Measurements from ENCODE around the gene RIOX2.

RIOX2 gene

GRCh38 chr3:97942801-97943546 is 29.3 kb downstream of the RIOX2 start:
- TF ChIP-seq, protein P1, sequence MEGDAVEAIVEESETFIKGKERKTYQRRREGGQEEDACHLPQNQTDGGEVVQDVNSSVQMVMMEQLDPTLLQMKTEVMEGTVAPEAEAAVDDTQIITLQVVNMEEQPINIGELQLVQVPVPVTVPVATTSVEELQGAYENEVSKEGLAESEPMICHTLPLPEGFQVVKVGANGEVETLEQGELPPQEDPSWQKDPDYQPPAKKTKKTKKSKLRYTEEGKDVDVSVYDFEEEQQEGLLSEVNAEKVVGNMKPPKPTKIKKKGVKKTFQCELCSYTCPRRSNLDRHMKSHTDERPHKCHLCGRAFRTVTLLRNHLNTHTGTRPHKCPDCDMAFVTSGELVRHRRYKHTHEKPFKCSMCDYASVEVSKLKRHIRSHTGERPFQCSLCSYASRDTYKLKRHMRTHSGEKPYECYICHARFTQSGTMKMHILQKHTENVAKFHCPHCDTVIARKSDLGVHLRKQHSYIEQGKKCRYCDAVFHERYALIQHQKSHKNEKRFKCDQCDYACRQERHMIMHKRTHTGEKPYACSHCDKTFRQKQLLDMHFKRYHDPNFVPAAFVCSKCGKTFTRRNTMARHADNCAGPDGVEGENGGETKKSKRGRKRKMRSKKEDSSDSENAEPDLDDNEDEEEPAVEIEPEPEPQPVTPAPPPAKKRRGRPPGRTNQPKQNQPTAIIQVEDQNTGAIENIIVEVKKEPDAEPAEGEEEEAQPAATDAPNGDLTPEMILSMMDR (IDR thresholded peaks at IDR 0.05; ENCODE audit: poor library complexity, severe bottlenecking): no peak
- Histone ChIP-seq H3K9me3 (ENCODE audit: severe bottlenecking) (no peaks in the 10 kb centered on the region), H3K27ac (ENCODE audit: poor library complexity, severe bottlenecking) (no peak overlapping the region), H3K36me3 (ENCODE audit: low read depth) (peaks cover 70% of the 10 kb centered on the region), H3K4me3 (ENCODE audit: severe bottlenecking) (no peak overlapping the region), H3K4me1 (ENCODE audit: insufficient read depth, poor library complexity, severe bottlenecking) (no peaks in the 10 kb centered on the region), H3K27me3 (ENCODE audit: insufficient read depth, poor library complexity, severe bottlenecking) (no peaks in the 10 kb centered on the region)
- ATAC-seq (ENCODE audit: low read depth) (no peak), DNase-seq (ENCODE audit: low spot score) (no peak)

DNA sequence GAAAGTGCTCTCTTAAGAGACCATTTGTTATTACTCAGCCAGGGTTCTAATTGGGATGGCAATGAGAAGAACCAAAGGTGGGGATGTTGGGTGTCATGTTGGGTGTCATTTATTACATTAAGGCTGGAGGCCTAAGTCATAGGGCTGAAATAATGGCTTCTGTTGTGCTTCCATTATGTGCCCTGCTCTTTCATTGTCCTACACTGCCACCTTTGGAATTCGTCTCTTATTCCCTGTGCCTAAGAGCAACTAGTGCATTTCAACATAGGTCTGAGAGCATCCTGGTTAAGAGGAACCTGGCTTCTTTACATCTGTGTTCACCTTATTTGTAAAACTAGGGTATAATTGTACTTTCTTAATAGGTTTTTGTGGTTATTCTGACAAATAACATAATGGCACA is 32.2 kb downstream of the RIOX2 start:
- ATAC-seq (ENCODE audit: low read depth): peak; percentile 70; the same call in 2 of the 3 replicates
- TF ChIP-seq, protein P1 (IDR thresholded peaks at IDR 0.05; ENCODE audit: poor library complexity, severe bottlenecking): peak; percentile 25
- H3K27ac ChIP-seq (ENCODE audit: poor library complexity, severe bottlenecking): no peak overlapping the region
- no peak for DNase-seq (ENCODE audit: low spot score)
- H3K36me3 ChIP-seq (ENCODE audit: low read depth): peaks cover 47% of the 10 kb centered on the region
- no peaks in the 10 kb centered on the region for H3K27me3 ChIP-seq (ENCODE audit: insufficient read depth, poor library complexity, severe bottlenecking)
- no peaks in the 10 kb centered on the region for H3K4me1 ChIP-seq (ENCODE audit: insufficient read depth, poor library complexity, severe bottlenecking)
- no peaks in the 10 kb centered on the region for H3K9me3 ChIP-seq (ENCODE audit: severe bottlenecking)
- no peak overlapping the region for H3K4me3 ChIP-seq (ENCODE audit: severe bottlenecking)

- H3K27me3 ChIP-seq (ENCODE audit: insufficient read depth, poor library complexity, severe bottlenecking): no peaks in the 10 kb centered on the region
- ATAC-seq (ENCODE audit: low read depth): no peak
- H3K9me3 ChIP-seq (ENCODE audit: severe bottlenecking): no peaks in the 10 kb centered on the region
- H3K4me1 ChIP-seq (ENCODE audit: insufficient read depth, poor library complexity, severe bottlenecking): no peaks in the 10 kb centered on the region
- no peak for DNase-seq (ENCODE audit: low spot score)
- no peak overlapping the region for H3K4me3 ChIP-seq (ENCODE audit: severe bottlenecking)
- no peak overlapping the region for H3K27ac ChIP-seq (ENCODE audit: poor library complexity, severe bottlenecking)
- TF ChIP-seq, protein P1 (IDR thresholded peaks at IDR 0.05; ENCODE audit: poor library complexity, severe bottlenecking): no peak
- H3K36me3 ChIP-seq (ENCODE audit: low read depth): peaks cover 45% of the 10 kb centered on the region
Measured at GRCh38 chr3:97939401-97939800, 32.8 kb downstream of the RIOX2 start.

GRCh38 chr3:97938444-97938843 is 33.8 kb downstream of the RIOX2 start:
- TF ChIP-seq, protein P1 (IDR thresholded peaks at IDR 0.05; ENCODE audit: poor library complexity, severe bottlenecking): no peak
- ATAC-seq (ENCODE audit: low read depth): no peak
- no peak overlapping the region for H3K27ac ChIP-seq (ENCODE audit: poor library complexity, severe bottlenecking)
- no peaks in the 10 kb centered on the region for H3K27me3 ChIP-seq (ENCODE audit: insufficient read depth, poor library complexity, severe bottlenecking)
- H3K4me1 ChIP-seq (ENCODE audit: insufficient read depth, poor library complexity, severe bottlenecking): no peaks in the 10 kb centered on the region
- no peaks in the 10 kb centered on the region for H3K9me3 ChIP-seq (ENCODE audit: severe bottlenecking)
- no peak overlapping the region for H3K4me3 ChIP-seq (ENCODE audit: severe bottlenecking)
- H3K36me3 ChIP-seq (ENCODE audit: low read depth): peaks cover 43% of the 10 kb centered on the region
- no peak for DNase-seq (ENCODE audit: low spot score)

DNA sequence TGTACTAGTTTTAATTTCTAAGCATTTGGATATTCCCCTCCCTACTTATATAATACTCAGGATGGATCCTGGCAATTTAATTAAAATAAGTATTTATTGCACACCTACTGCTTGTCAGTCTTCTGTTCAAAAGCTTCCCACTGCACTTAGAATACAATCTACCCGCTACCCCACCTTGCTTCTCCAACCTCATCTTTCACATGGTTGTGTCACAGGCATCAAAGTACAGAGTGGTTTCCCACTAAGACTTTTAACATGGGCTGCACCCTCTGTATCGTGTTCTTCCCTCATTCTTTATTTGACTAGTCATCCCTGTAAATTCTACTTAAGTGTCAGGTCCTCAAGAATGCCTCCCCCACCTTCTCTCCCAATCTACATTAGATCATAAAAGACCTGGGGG is 35.0 kb downstream of the RIOX2 start:
- Histone ChIP-seq H3K36me3 (ENCODE audit: low read depth) (peaks cover 31% of the 10 kb centered on the region), H3K9me3 (ENCODE audit: severe bottlenecking) (no peaks in the 10 kb centered on the region), H3K27ac (ENCODE audit: poor library complexity, severe bottlenecking) (no peak overlapping the region), H3K4me1 (ENCODE audit: insufficient read depth, poor library complexity, severe bottlenecking) (no peaks in the 10 kb centered on the region), H3K27me3 (ENCODE audit: insufficient read depth, poor library complexity, severe bottlenecking) (no peaks in the 10 kb centered on the region), H3K4me3 (ENCODE audit: severe bottlenecking) (no peak overlapping the region)
- TF ChIP-seq, protein P1 (IDR thresholded peaks at IDR 0.05; ENCODE audit: poor library complexity, severe bottlenecking): no peak
- ATAC-seq (ENCODE audit: low read depth) (no peak), DNase-seq (ENCODE audit: low spot score) (no peak)
